ENCODE results near the gene TFPI. TPM values are rescaled to one million over a fixed set of nuclear protein-coding genes. Genes with fewer than 3 reads are reported as not detected.

The TFPI gene
- total RNA-seq, 4 donors from 2014 or later = 7.1 to 28.9 (median 20.2) TPM

GRCh38 chr2:187505065-187505672 lies 49.1 kb downstream of the TFPI start:
- peaks cover 0 to 6% of the 10 kb centered on the region in 2 donors for H3K9me3 ChIP-seq
- 64% methylated on average over 2 to 3 of the region's 3 CpGs for WGBS, 2 donors (ENCODE audit: low coverage in 1 of 2)
- in situ Hi-C loops (cut with MboI; ENCODE audit: low pct_ligation_motif_present in 1 of 4, low pct_unique_long_range_greater_than_20kb in 1 of 4, low sequenced_read_pairs in 3 of 4) = loop anchor here in 3 of 4 donors (10.0 to 25.0 kb wide), 2 partner anchors 70 to 332 kb away; no protein-coding TSS in a partner anchor
- no peak for DNase-seq
- intact Hi-C loops (cut with DNase I; ENCODE audit: low total_unique reads) = no loop called here
- TF ChIP-seq, protein P1, sequence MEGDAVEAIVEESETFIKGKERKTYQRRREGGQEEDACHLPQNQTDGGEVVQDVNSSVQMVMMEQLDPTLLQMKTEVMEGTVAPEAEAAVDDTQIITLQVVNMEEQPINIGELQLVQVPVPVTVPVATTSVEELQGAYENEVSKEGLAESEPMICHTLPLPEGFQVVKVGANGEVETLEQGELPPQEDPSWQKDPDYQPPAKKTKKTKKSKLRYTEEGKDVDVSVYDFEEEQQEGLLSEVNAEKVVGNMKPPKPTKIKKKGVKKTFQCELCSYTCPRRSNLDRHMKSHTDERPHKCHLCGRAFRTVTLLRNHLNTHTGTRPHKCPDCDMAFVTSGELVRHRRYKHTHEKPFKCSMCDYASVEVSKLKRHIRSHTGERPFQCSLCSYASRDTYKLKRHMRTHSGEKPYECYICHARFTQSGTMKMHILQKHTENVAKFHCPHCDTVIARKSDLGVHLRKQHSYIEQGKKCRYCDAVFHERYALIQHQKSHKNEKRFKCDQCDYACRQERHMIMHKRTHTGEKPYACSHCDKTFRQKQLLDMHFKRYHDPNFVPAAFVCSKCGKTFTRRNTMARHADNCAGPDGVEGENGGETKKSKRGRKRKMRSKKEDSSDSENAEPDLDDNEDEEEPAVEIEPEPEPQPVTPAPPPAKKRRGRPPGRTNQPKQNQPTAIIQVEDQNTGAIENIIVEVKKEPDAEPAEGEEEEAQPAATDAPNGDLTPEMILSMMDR (IDR thresholded peaks at IDR 0.05) = no peak
- no peak for TF ChIP-seq POLR2AphosphoS5 (IDR thresholded peaks at IDR 0.05)
- no peak for TF ChIP-seq EP300 (IDR thresholded peaks at IDR 0.05; ENCODE audit: low read depth)
- TF ChIP-seq POLR2A (IDR thresholded peaks at IDR 0.05) = no peak
- H3K27ac ChIP-seq = no peak overlapping the region
- no peaks in the 10 kb centered on the region for H3K36me3 ChIP-seq
- H3K4me3 ChIP-seq = no peak overlapping the region
- H3K4me1 ChIP-seq = peaks cover 0 to 31% (median 5%) of the 10 kb centered on the region in 4 donors
- no peaks in the 10 kb centered on the region for H3K27me3 ChIP-seq

DNA sequence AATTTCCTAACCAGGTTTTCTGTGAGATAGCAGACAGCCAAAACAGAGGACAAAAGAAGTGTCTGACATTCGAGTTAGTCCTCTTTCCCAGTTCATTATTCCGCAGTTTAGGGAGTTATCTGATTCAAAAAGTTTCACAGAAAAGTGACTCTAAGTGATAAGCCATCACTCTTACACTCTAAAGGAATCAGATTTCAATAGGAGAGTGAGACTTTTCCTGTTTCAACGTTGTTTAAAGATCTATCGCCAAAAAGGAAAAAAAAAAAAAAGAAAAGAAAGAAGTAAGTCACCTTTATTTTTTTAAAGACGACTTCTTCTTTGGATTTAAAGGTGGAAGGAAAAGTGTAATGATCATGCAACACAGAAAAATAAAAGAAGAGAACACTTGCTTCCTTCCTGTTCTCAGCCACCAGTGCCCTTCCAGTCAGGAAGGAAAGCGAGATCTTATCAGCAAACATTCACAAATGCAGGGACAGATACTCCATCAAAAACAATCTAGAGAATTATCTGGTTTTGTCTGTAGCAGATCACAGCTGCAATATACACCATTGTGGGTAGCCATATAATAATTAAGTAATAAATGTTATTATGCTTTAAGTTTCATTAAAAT lies 49.8 kb downstream of the TFPI start:
- H3K27me3 ChIP-seq = no peaks in the 10 kb centered on the region
- DNase-seq = no peak
- H3K4me1 ChIP-seq = peaks cover 0 to 33% (median 5%) of the 10 kb centered on the region in 4 donors
- in situ Hi-C loops (cut with MboI; ENCODE audit: low pct_ligation_motif_present in 1 of 4, low pct_unique_long_range_greater_than_20kb in 1 of 4, low sequenced_read_pairs in 3 of 4) (loop anchor here in 3 of 4 donors (10.0 to 25.0 kb wide), 2 partner anchors 70 to 333 kb away; no protein-coding TSS in a partner anchor), intact Hi-C loops (cut with DNase I; ENCODE audit: low total_unique reads) (no loop called here)
- no peak overlapping the region for H3K27ac ChIP-seq
- WGBS, 2 donors (ENCODE audit: low coverage in 1 of 2) = 13 to 21% methylated on average over 6 of the region's 6 CpGs
- TF ChIP-seq POLR2AphosphoS5 (IDR thresholded peaks at IDR 0.05) = no peak
- no peak for TF ChIP-seq POLR2A (IDR thresholded peaks at IDR 0.05)
- TF ChIP-seq EP300 (IDR thresholded peaks at IDR 0.05; ENCODE audit: low read depth) = no peak
- TF ChIP-seq, protein P1 (IDR thresholded peaks at IDR 0.05) = no peak
- no peaks in the 10 kb centered on the region for H3K36me3 ChIP-seq
- H3K4me3 ChIP-seq = no peak overlapping the region
- H3K9me3 ChIP-seq = peaks cover 0 to 6% of the 10 kb centered on the region in 2 donors

DNA sequence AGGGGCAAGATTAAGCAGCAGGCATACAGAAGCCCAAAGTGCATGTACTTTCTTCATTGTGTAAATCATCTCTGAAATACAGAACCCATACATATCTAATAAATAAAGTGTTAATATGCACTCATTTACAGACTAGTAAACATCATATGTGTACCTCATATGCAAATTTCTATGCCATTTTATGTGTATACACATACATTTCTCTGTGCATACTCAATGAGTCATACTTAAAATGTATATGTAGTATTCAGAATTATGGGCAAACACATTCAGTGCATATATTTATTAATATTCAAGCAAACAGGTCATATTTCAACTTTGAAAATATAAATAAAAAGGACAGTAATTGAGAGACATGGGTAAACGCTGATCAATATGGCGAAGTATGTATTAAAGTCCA lies 50.5 kb downstream of the TFPI start:
- peaks cover 0 to 33% (median 5%) of the 10 kb centered on the region in 4 donors for H3K4me1 ChIP-seq
- no peak overlapping the region for H3K27ac ChIP-seq
- TF ChIP-seq EP300 (IDR thresholded peaks at IDR 0.05; ENCODE audit: low read depth) = no peak
- TF ChIP-seq, protein P1 (IDR thresholded peaks at IDR 0.05) = no peak
- 75 to 82% methylated on average over 2 of the region's 2 CpGs for WGBS, 2 donors (ENCODE audit: low coverage in 1 of 2)
- no peak for DNase-seq
- in situ Hi-C loops (cut with MboI; ENCODE audit: low pct_ligation_motif_present in 1 of 4, low pct_unique_long_range_greater_than_20kb in 1 of 4, low sequenced_read_pairs in 3 of 4) (loop anchor here in 3 of 4 donors (10.0 to 25.0 kb wide), 2 partner anchors 71 to 334 kb away; no protein-coding TSS in a partner anchor), intact Hi-C loops (cut with DNase I; ENCODE audit: low total_unique reads) (no loop called here)
- H3K36me3 ChIP-seq = no peaks in the 10 kb centered on the region
- H3K27me3 ChIP-seq = no peaks in the 10 kb centered on the region
- H3K4me3 ChIP-seq = no peak overlapping the region
- peaks cover 0 to 6% of the 10 kb centered on the region in 2 donors for H3K9me3 ChIP-seq

DNA sequence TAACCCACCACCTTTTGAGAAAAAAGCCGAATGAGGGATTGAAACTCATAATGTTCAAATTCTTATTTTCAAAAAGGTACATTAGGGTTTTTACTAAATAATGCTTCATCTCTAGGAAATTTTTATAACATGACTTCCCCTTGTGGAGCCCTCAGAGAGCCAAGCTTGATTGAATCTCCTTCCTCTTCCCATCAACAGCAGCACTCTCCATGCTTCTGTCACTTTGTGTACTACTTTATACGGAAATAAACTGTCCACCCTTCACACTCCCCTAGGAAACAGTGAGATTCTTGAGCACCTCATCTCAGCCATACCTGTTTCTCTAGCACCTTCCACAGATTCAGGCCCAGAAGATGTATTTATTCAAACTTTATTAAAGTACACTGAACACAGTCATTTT lies 51.8 kb downstream of the TFPI start:
- in situ Hi-C loops (cut with MboI; ENCODE audit: low pct_ligation_motif_present in 1 of 4, low pct_unique_long_range_greater_than_20kb in 1 of 4, low sequenced_read_pairs in 3 of 4) (loop anchor here in 3 of 4 donors (10.0 to 25.0 kb wide), 2 partner anchors 72 to 335 kb away; no protein-coding TSS in a partner anchor), intact Hi-C loops (cut with DNase I; ENCODE audit: low total_unique reads) (no loop called here)
- H3K4me3 ChIP-seq = no peak overlapping the region
- no peaks in the 10 kb centered on the region for H3K9me3 ChIP-seq
- H3K27me3 ChIP-seq = no peaks in the 10 kb centered on the region
- WGBS, 2 donors (ENCODE audit: low coverage in 1 of 2) = 70 to 74% methylated on average over 2 of the region's 2 CpGs
- no peak overlapping the region for H3K27ac ChIP-seq
- TF ChIP-seq POLR2A (IDR thresholded peaks at IDR 0.05) (no peak), EP300 (IDR thresholded peaks at IDR 0.05; ENCODE audit: low read depth) (no peak), POLR2AphosphoS5 (IDR thresholded peaks at IDR 0.05) (no peak)
- TF ChIP-seq, protein P1 (IDR thresholded peaks at IDR 0.05) = no peak
- H3K4me1 ChIP-seq = peaks cover 0 to 33% (median 5%) of the 10 kb centered on the region in 4 donors
- no peaks in the 10 kb centered on the region for H3K36me3 ChIP-seq
- no peak for DNase-seq

Data from transverse colon (tissue), 4 donors.